Measurements from ENCODE around the gene CLEC5A.

CLEC5A gene

GRCh38 chr7:141877365-141877764 lies 69.4 kb downstream of the CLEC5A start:
- no peaks in the 10 kb centered on the region for H3K4me1 ChIP-seq (ENCODE audit: control insufficient read depth, insufficient read depth, low read length)
- ChIA-PET POLR2A (no interaction called here), CTCF (no interaction called here)
- H3K4me3 ChIP-seq (ENCODE audit: low read depth, low read length) = no peak overlapping the region
- H3K36me3 ChIP-seq (ENCODE audit: control insufficient read depth in 2 of 2, insufficient read depth in 1 of 2, low read length in 2 of 2) = no peaks in the 10 kb centered on the region
- no peaks in the 10 kb centered on the region for H3K9me3 ChIP-seq (ENCODE audit: control insufficient read depth, insufficient read depth, low read depth, low read length)
- TF ChIP-seq ZNF266 (tag by site-specific recombination; IDR thresholded peaks at IDR 0.05; ENCODE audit: low read depth) (no peak), KLF17 (tag by site-specific recombination; IDR thresholded peaks at IDR 0.05) (no peak), ZNF148 (tag by site-specific recombination; IDR thresholded peaks at IDR 0.05; ENCODE audit: borderline replicate concordance) (no peak)
- TF ChIP-seq, protein P1, sequence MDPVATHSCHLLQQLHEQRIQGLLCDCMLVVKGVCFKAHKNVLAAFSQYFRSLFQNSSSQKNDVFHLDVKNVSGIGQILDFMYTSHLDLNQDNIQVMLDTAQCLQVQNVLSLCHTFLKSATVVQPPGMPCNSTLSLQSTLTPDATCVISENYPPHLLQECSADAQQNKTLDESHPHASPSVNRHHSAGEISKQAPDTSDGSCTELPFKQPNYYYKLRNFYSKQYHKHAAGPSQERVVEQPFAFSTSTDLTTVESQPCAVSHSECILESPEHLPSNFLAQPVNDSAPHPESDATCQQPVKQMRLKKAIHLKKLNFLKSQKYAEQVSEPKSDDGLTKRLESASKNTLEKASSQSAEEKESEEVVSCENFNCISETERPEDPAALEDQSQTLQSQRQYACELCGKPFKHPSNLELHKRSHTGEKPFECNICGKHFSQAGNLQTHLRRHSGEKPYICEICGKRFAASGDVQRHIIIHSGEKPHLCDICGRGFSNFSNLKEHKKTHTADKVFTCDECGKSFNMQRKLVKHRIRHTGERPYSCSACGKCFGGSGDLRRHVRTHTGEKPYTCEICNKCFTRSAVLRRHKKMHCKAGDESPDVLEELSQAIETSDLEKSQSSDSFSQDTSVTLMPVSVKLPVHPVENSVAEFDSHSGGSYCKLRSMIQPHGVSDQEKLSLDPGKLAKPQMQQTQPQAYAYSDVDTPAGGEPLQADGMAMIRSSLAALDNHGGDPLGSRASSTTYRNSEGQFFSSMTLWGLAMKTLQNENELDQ (tag by site-specific recombination; IDR thresholded peaks at IDR 0.05; ENCODE audit: low read depth) = no peak
- H3K27ac ChIP-seq (ENCODE audit: extremely low read depth, low read depth, low read length) = no peak overlapping the region

Measured in HEK293 (cell line).